ENCODE results near the gene SREBF2. TPM values are rescaled to one million over a fixed set of nuclear protein-coding genes. Genes with fewer than 3 reads are reported as not detected.

The SREBF2 gene
- total and polyA plus RNA-seq, 2 of the 13 experiments (the other 11 are each of a cell fraction or from before 2014, with no cell fraction given) = 53.8 to 72.6 TPM

DNA sequence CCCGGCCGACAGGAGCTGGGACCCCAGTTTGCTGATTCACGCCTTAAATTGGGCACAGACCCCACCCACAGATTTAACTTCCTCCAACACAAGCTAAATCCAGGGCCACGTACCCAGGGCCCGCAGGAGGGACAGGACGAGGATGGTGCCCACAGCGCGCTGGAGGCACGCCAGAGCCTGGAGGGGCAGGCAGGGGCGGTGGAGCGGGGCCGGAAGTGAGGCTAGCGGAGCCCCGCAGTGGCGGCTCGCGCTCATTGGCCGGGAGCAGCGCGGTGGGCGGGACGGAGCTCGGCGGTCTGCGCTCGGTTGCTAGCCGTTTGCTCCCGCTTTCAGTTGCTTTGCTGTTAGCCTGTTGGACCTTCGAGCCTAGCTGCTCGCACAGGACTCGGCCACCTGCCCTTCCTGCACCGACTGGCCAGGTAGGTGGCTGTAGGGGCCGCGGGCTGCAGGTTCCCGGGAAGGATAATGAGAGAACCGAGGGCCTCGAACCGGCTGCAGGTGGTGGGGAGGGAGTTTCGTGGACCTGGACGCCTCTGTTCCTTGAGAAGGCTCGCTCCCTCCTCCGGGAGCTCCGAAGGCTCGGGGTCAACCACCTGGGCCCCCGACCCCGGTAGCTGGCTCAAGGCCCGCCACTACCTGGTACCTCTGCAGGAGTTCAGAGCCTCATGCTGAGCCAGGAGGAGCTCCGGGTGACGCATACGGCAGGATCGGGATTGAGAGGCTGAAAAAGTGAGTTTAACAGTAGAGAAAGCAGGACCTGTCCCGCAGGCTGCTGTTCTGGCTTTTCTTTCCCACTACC is 32.4 kb upstream of the SREBF2 start, which contains the start of gene CCDC134 (continued):
- no peak for TF ChIP-seq RFX3 (CRISPR knock-in tag; IDR thresholded peaks at IDR 0.05)
- TF ChIP-seq, protein P1, sequence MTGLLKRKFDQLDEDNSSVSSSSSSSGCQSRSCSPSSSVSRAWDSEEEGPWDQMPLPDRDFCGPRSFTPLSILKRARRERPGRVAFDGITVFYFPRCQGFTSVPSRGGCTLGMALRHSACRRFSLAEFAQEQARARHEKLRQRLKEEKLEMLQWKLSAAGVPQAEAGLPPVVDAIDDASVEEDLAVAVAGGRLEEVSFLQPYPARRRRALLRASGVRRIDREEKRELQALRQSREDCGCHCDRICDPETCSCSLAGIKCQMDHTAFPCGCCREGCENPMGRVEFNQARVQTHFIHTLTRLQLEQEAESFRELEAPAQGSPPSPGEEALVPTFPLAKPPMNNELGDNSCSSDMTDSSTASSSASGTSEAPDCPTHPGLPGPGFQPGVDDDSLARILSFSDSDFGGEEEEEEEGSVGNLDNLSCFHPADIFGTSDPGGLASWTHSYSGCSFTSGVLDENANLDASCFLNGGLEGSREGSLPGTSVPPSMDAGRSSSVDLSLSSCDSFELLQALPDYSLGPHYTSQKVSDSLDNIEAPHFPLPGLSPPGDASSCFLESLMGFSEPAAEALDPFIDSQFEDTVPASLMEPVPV (CRISPR knock-in tag; IDR thresholded peaks at IDR 0.05) = peak; percentile 62; the same call in 1 of the 2 replicates
- TF ChIP-seq KDM6A (CRISPR knock-in tag; IDR thresholded peaks at IDR 0.05; ENCODE audit: low read depth) = no peak
- TF ChIP-seq SALL2 (CRISPR knock-in tag; IDR thresholded peaks at IDR 0.05) = no peak
- TF ChIP-seq ZNF234 (CRISPR knock-in tag; conservative IDR thresholded peaks at IDR 0.05) = no peak; the same call in 1 of the 2 replicates
- TF ChIP-seq NR1H2 (CRISPR knock-in tag; IDR thresholded peaks at IDR 0.05; ENCODE audit: borderline replicate concordance, low read depth) = no peak
- TF ChIP-seq, protein P2, sequence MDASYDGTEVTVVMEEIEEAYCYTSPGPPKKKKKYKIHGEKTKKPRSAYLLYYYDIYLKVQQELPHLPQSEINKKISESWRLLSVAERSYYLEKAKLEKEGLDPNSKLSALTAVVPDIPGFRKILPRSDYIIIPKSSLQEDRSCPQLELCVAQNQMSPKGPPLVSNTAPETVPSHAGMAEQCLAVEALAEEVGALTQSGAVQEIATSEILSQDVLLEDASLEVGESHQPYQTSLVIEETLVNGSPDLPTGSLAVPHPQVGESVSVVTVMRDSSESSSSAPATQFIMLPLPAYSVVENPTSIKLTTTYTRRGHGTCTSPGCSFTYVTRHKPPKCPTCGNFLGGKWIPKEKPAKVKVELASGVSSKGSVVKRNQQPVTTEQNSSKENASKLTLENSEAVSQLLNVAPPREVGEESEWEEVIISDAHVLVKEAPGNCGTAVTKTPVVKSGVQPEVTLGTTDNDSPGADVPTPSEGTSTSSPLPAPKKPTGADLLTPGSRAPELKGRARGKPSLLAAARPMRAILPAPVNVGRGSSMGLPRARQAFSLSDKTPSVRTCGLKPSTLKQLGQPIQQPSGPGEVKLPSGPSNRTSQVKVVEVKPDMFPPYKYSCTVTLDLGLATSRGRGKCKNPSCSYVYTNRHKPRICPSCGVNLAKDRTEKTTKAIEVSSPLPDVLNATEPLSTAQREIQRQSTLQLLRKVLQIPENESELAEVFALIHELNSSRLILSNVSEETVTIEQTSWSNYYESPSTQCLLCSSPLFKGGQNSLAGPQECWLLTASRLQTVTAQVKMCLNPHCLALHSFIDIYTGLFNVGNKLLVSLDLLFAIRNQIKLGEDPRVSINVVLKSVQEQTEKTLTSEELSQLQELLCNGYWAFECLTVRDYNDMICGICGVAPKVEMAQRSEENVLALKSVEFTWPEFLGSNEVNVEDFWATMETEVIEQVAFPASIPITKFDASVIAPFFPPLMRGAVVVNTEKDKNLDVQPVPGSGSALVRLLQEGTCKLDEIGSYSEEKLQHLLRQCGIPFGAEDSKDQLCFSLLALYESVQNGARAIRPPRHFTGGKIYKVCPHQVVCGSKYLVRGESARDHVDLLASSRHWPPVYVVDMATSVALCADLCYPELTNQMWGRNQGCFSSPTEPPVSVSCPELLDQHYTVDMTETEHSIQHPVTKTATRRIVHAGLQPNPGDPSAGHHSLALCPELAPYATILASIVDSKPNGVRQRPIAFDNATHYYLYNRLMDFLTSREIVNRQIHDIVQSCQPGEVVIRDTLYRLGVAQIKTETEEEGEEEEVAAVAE (CRISPR knock-in tag; IDR thresholded peaks at IDR 0.05; ENCODE audit: borderline replicate concordance) = peak; percentile 34; the same call in 1 of the 2 replicates
- TF ChIP-seq RERE (CRISPR knock-in tag; IDR thresholded peaks at IDR 0.05; ENCODE audit: low read depth) = 0 out of 2 replicates have a peak, but pooled peaks have one; percentile 19
- TF ChIP-seq YEATS4 (CRISPR knock-in tag; IDR thresholded peaks at IDR 0.05; ENCODE audit: borderline replicate concordance) = peak; percentile 78; the same call in 1 of the 2 replicates
- no peak for TF ChIP-seq ATRX (CRISPR knock-in tag; IDR thresholded peaks at IDR 0.05; ENCODE audit: borderline replicate concordance)
- peak; percentile 47 for TF ChIP-seq AGO2 (optimal IDR thresholded peaks at IDR 0.05; ENCODE audit: low read depth, low read length)
- TF ChIP-seq DMAP1 (CRISPR knock-in tag; IDR thresholded peaks at IDR 0.05) = peak; percentile 87
- peak; percentile 66; the same call in 1 of the 2 replicates for TF ChIP-seq CBX5 (CRISPR knock-in tag; IDR thresholded peaks at IDR 0.05; ENCODE audit: borderline replicate concordance)
- TF ChIP-seq KDM3A (CRISPR knock-in tag; IDR thresholded peaks at IDR 0.05; ENCODE audit: low read depth) = 0 out of 2 replicates have a peak, but pooled peaks have one; percentile 59
- TF ChIP-seq CREM (IDR thresholded peaks at IDR 0.05) = no peak
- TF ChIP-seq CREM (CRISPR knock-in tag; IDR thresholded peaks at IDR 0.05) = no peak
- TF ChIP-seq TEAD3 (CRISPR knock-in tag; optimal IDR thresholded peaks at IDR 0.05; ENCODE audit: borderline replicate concordance) = peak; percentile 40
- peak; percentile 61; the same call in 1 of the 2 replicates for TF ChIP-seq AHR (CRISPR knock-in tag; IDR thresholded peaks at IDR 0.05)

Measured in HepG2 (cell line).